Measurements from ENCODE around the gene GARIN1A.
"Not testable (repeated sequence)": the region's sequence is repeated elsewhere in the genome, so short reads cannot be mapped to it uniquely, and the experiment has no call there.

Gene GARIN1A

GRCh38 chr7:128683738-128684137, 11.6 kb downstream of the GARIN1A start:
- DNase-seq = not testable (repeated sequence)

- DNase-seq = no peak
Observed at GRCh38 chr7:128687131-128687530, 15.0 kb downstream of the GARIN1A start.

GRCh38 chr7:128688492-128688891, 16.4 kb downstream of the GARIN1A start:
- no peak for DNase-seq

- not testable (repeated sequence) for DNase-seq
Observed at GRCh38 chr7:128689161-128689935, 17.3 kb downstream of the GARIN1A start.

DNA sequence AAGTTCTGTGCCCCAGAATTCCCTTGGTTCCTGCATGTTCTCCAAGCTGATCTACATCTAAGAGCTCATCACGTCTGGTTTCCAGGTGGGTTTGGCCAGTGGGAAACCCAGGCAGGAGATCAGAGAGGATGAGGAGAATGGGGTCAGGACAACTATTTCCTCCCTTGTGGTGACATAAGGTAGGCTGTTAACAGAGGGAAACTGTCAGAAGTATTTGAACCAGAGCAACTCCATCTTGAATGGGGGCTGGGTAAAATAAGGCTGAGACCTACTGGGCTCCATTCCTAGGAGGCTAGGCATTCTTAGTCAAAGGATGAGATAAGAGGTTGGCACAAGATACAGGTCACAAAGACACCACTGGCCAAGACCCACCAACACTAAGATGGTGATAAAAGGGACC, 19.1 kb downstream of the GARIN1A start:
- DNase-seq = no peak

GRCh38 chr7:128692623-128693270, 20.7 kb downstream of the GARIN1A start:
- no peak for DNase-seq

- DNase-seq = no peak
Observed at GRCh38 chr7:128693373-128694015, 21.4 kb downstream of the GARIN1A start.

- DNase-seq = no peak
Observed at GRCh38 chr7:128694738-128695137, 22.6 kb downstream of the GARIN1A start.

DNA sequence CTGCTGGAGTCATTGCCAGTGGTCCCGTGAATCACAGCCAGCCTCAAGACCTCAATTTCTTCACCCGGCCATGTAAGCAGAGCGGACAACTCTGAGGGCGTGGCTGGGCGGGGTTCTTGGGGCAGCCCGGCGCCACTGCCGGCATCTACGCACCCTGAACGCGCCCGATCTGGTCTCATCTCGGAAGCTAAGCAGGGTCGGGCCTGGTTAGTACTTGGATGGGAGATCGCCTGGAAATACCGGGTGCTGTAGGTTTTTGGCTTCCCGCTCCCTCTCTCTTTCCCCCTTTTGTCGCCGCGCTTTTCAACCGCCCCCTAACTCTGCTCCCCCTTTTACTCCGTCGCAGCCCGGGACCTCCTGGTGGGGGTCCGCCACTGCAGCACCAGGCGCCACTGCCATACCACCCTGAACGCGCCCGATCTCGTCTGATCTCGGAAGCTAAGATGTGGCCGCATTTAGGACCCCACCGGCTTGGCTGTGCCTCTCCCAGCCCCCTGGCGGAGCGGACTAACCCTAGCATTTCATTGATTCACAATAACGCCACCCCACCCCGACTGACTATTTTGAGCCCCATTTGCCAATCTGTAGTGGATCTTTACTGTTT, 25.3 kb downstream of the GARIN1A start:
- DNase-seq = peak; percentile 77 to 85 (median 79)

GRCh38 chr7:128699196-128699712, 27.2 kb downstream of the GARIN1A start:
- no peak for DNase-seq

- no peak for DNase-seq
Observed at GRCh38 chr7:128699895-128700294, 27.8 kb downstream of the GARIN1A start.

GRCh38 chr7:128701062-128701785, 29.1 kb downstream of the GARIN1A start:
- DNase-seq = no peak

DNA sequence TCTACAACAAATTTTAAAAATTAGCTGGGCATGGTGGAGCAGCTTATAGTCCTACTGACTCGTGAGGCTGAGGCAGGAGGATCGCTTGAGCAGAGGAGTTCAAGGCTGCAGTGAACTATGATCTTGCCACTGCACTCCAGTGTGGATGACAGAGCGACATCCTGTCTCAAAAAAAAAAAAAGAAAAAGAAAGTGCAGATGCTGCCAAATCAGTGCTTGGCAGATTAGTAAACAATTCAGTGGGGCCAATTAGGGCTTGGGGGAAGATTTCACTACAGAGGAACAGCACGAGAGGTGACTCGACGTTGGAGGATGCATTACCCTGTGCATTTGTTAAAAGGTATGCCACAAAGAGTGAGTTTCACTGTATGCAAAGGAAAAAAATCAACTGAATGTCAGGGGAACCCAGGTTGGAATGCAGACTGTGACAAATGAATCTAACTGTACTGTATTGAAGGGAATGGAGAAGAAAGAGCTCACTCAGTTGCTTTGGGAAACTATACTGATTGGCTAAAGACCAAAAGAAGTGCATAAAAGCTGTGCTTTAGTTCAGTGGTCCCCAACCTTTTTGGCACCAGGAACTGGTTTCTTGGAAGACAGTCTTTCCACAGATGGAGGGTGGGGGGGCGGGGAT, 31.6 kb downstream of the GARIN1A start:
- DNase-seq = no peak

DNA sequence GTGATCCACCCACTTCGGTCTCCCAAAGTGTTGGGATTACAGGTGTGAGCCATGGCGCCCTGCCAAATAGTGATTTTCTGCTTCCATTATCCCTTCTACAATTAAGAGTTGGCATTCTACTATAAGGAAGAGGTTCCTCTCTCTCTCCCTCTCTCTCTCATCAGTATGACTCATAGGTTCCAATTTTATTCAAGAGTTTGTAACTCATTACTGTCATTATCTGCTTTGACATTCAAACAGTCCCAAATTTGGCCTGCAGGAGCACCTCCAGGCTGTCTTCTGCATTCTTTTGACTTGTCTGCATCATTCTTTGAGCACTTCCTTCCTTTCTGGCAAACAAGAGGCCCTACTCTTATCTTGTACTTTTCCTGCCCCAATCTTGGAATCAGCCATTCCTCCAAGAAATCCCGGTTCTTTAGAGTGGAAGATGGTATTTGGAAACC, 33.8 kb downstream of the GARIN1A start:
- DNase-seq = peak in 2 of 4 experiments; percentile 12 to 15

DNA sequence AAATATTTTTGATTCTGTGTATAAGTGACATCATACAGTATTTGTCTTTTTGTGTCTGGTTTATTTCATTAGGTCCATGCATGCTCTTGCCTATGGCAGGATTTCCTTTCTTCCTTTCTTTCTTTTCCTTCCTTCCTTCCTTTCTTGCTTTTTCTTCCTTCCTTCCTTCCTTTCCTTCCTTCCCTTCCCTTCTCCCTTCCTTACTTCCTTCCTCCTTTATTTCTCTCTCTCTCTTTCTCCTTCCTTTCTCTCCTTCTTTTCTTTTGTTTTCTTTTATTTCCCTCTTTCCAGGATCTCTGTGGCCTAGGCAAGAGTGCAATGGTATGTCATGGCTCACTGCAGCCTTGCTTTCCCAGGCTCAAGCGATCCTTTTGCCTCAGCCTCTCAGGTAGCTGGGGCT, 35.7 kb downstream of the GARIN1A start:
- no peak for DNase-seq

GRCh38 chr7:128708235-128708634, 36.1 kb downstream of the GARIN1A start:
- no peak for DNase-seq

- no peak for DNase-seq
Observed at GRCh38 chr7:128708824-128709223, 36.7 kb downstream of the GARIN1A start.

DNA sequence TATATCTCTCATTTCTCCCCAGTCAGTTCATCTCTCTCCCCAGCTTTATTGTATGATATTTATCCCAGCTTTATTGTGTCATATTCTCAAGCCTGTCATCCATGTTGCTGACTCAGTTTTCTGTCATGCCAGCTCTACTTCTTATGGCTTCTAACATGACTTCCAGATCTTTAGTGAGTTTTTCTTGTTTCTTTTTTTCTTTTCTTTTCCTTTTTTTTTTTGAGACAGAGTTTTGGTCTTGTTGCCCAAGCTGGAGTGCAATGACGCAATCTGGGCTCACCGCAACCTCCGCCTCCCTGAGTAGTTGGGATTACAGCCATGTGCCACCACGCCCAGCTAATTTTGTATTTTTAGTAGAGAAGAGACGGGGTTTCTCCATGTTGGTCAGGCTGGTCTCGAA, 38.4 kb downstream of the GARIN1A start:
- DNase-seq = peak; percentile 24 to 73 (median 48)

DNA sequence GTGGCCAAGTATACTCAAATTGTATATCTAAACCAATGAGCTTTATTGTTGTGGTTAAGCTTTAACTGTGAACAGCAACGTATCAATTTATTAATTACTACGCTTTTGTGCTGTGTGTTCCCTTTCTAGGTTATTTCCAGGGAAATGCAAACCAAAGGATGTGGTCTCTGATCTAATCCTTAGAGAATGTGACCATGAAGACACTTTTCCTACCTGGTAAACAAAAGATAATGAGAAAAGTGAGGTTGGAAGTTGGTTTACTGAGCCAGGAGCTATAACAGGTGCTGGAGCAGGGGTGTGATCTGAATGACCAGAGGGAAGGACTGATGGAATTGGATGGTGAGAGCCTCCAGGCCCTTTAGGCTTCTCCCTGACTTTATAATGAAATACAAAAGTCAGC, 41.7 kb downstream of the GARIN1A start:
- no peak for DNase-seq

- peak; percentile 27 to 65 (median 52) for DNase-seq
Observed at GRCh38 chr7:128714701-128715495, 42.8 kb downstream of the GARIN1A start.

Data from suppressor macrophage (primary cell).